Measurements from ENCODE around the gene GFY. TPM values are rescaled to one million over a fixed set of nuclear protein-coding genes. Genes with fewer than 3 reads are reported as not detected.

GFY gene
- total and polyA plus RNA-seq, 2 donors (not counting 3 experiments of a cell fraction or from before 2014, with no cell fraction given), result not detected

- no peaks in the 10 kb centered on the region for H4K20me1 ChIP-seq (replicated peaks; ENCODE audit: control insufficient read depth, extremely low read depth, insufficient read depth, low read length)
- ChIA-PET CTCF (interaction anchor here (1.5 kb wide), 1 partner anchor 18 kb away, joined by 5 read pairs; the partner anchor contains the start of gene FLT3LG), POLR2A (no interaction called here)
- peaks cover 5% of the 10 kb centered on the region for H3K79me2 ChIP-seq (ENCODE audit: control insufficient read depth, insufficient read depth, low read length)
- H3K27me3 ChIP-seq (ENCODE audit: control insufficient read depth in 2 of 2, insufficient read depth in 2 of 2, low read length in 2 of 2), result no peaks in the 10 kb centered on the region
- DNase-seq (ENCODE audit: low read depth, low spot score) (no peak), FAIRE-seq (no peak)
- no peak overlapping the region for H3K27ac ChIP-seq (ENCODE audit: insufficient read depth, low read depth, low read length)
- dilution Hi-C loops (cut with MboI; ENCODE audit: extremely low pct_ligation_motif_present, low sequenced_read_pairs) (no loop called here), intact Hi-C loops (cut with micrococcal nuclease) (no loop called here)
- H3K4me2 ChIP-seq (ENCODE audit: insufficient read depth, low read length), result no peak overlapping the region
- H3K36me3 ChIP-seq (ENCODE audit: control insufficient read depth in 2 of 2, extremely low read depth in 1 of 2, insufficient read depth in 2 of 2, low read length in 2 of 2), result no peaks in the 10 kb centered on the region
- H3K4me3 ChIP-seq (replicated peaks in 1 of 3; ENCODE audit: insufficient read depth in 1 of 3, low read depth in 1 of 3, low read length in 3 of 3), result no peak overlapping the region
- no peaks in the 10 kb centered on the region for H3K9me3 ChIP-seq (replicated peaks; ENCODE audit: control insufficient read depth, insufficient read depth, low read length)
- no peak overlapping the region for H3K9ac ChIP-seq (replicated peaks; ENCODE audit: extremely low read depth, insufficient read depth, low read length)
- no peaks in the 10 kb centered on the region for H3K9me1 ChIP-seq (replicated peaks; ENCODE audit: control insufficient read depth, extremely low read depth, insufficient read depth, low read length)
- H2AFZ ChIP-seq (ENCODE audit: low read depth, low read length), result no peak overlapping the region
- TF ChIP-seq EZH2 (IDR thresholded peaks at IDR 0.05; ENCODE audit: borderline replicate concordance, low read depth, low read length, severe bottlenecking) (no peak), MYC (IDR thresholded peaks at IDR 0.05; ENCODE audit: low read depth, low read length) (no peak)
- H3K4me1 ChIP-seq (ENCODE audit: control insufficient read depth, extremely low read depth, insufficient read depth, low read length), result peaks cover 7% of the 10 kb centered on the region
- no TSS peak for BruUV-seq (replicated peaks)
Measured at GRCh38 chr19:49455773-49456172, 30.6 kb downstream of the GFY start.

- Histone ChIP-seq H3K4me1 (ENCODE audit: control insufficient read depth, extremely low read depth, insufficient read depth, low read length) (peaks cover 6% of the 10 kb centered on the region), H3K4me2 (ENCODE audit: insufficient read depth, low read length) (no peak overlapping the region), H3K36me3 (ENCODE audit: control insufficient read depth in 2 of 2, extremely low read depth in 1 of 2, insufficient read depth in 2 of 2, low read length in 2 of 2) (no peaks in the 10 kb centered on the region), H4K20me1 (replicated peaks; ENCODE audit: control insufficient read depth, extremely low read depth, insufficient read depth, low read length) (no peaks in the 10 kb centered on the region), H3K27ac (ENCODE audit: insufficient read depth, low read depth, low read length) (no peak overlapping the region), H3K4me3 (replicated peaks in 1 of 3; ENCODE audit: insufficient read depth in 1 of 3, low read depth in 1 of 3, low read length in 3 of 3) (no peak overlapping the region), H3K27me3 (ENCODE audit: control insufficient read depth in 2 of 2, insufficient read depth in 2 of 2, low read length in 2 of 2) (no peaks in the 10 kb centered on the region), H2AFZ (ENCODE audit: low read depth, low read length) (no peak overlapping the region), H3K9ac (replicated peaks; ENCODE audit: extremely low read depth, insufficient read depth, low read length) (no peak overlapping the region), H3K79me2 (ENCODE audit: control insufficient read depth, insufficient read depth, low read length) (peaks cover 3% of the 10 kb centered on the region), H3K9me3 (replicated peaks; ENCODE audit: control insufficient read depth, insufficient read depth, low read length) (no peaks in the 10 kb centered on the region), H3K9me1 (replicated peaks; ENCODE audit: control insufficient read depth, extremely low read depth, insufficient read depth, low read length) (no peaks in the 10 kb centered on the region)
- no peak for TF ChIP-seq POLR2AphosphoS5 (IDR thresholded peaks at IDR 0.05; ENCODE audit: insufficient read depth, low read depth, low read length)
- TF ChIP-seq GATA2 (IDR thresholded peaks at IDR 0.05; ENCODE audit: insufficient read depth, insufficient read length, low read depth, low read length), result no peak
- no peak for TF ChIP-seq MAX (IDR thresholded peaks at IDR 0.05; ENCODE audit: insufficient read depth, insufficient read length)
- TF ChIP-seq JUN (IDR thresholded peaks at IDR 0.05; ENCODE audit: borderline replicate concordance, insufficient read depth, insufficient read length, low read depth), result no peak
- no peak for TF ChIP-seq POLR2A (IDR thresholded peaks at IDR 0.05; ENCODE audit: low read depth, low read length)
- no peak for TF ChIP-seq MYC (IDR thresholded peaks at IDR 0.05; ENCODE audit: low read depth, low read length)
- TF ChIP-seq CTCF (IDR thresholded peaks at IDR 0.05; ENCODE audit: extremely low read depth in 1 of 2, insufficient read depth in 1 of 2, low read depth in 1 of 2, low read length in 2 of 2), result no peak
- no peak for TF ChIP-seq FOS (IDR thresholded peaks at IDR 0.05; ENCODE audit: borderline replicate concordance, insufficient read depth, low read length)
- TF ChIP-seq EZH2 (IDR thresholded peaks at IDR 0.05; ENCODE audit: borderline replicate concordance, low read depth, low read length, severe bottlenecking), result no peak
- CTCF ChIA-PET, result interaction anchor here (1.5 kb wide), 1 partner anchor 17 kb away, joined by 5 read pairs; the partner anchor contains the start of gene FLT3LG
- DNase-seq (ENCODE audit: low read depth, low spot score), result no peak
- POLR2A ChIA-PET, result no interaction called here
- no TSS peak for BruUV-seq (replicated peaks)
- FAIRE-seq, result no peak
- intact Hi-C loops (cut with micrococcal nuclease) (no loop called here), dilution Hi-C loops (cut with MboI; ENCODE audit: extremely low pct_ligation_motif_present, low sequenced_read_pairs) (no loop called here)
Measured at GRCh38 chr19:49456326-49456725, 31.1 kb downstream of the GFY start.

All from endothelial cell of umbilical vein (primary cell).